ENCODE results near the gene CDO1. TPM values are rescaled to one million over a fixed set of nuclear protein-coding genes. Genes with fewer than 3 reads are reported as not detected.
"Not testable (repeated sequence)": the region's sequence is repeated elsewhere in the genome, so short reads cannot be mapped to it uniquely, and the experiment has no call there.

Gene CDO1
- total RNA-seq, 1 donor from 2014 or later = 13.1 TPM

DNA sequence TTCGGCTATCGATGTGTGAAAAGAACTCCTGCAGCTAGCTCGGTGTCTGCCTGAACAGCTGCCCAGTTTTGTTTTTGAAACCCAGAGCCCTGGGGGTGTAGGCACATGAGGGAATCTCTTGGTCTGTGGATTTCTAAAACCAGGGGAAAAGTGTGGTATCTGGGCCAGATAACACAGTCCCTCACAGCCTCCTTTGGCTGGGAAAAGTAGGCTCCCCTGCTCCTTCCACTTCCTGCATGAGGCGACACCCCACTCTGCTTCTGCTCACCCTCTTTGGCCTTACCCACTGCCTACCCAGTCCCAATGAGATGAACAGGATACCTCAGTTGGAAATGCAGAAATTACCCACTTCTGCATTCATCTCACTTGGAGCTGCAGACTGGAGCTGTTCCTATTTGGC lies 9.5 kb upstream of the CDO1 start:
- TF ChIP-seq, protein P1, sequence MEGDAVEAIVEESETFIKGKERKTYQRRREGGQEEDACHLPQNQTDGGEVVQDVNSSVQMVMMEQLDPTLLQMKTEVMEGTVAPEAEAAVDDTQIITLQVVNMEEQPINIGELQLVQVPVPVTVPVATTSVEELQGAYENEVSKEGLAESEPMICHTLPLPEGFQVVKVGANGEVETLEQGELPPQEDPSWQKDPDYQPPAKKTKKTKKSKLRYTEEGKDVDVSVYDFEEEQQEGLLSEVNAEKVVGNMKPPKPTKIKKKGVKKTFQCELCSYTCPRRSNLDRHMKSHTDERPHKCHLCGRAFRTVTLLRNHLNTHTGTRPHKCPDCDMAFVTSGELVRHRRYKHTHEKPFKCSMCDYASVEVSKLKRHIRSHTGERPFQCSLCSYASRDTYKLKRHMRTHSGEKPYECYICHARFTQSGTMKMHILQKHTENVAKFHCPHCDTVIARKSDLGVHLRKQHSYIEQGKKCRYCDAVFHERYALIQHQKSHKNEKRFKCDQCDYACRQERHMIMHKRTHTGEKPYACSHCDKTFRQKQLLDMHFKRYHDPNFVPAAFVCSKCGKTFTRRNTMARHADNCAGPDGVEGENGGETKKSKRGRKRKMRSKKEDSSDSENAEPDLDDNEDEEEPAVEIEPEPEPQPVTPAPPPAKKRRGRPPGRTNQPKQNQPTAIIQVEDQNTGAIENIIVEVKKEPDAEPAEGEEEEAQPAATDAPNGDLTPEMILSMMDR (IDR thresholded peaks at IDR 0.05; ENCODE audit: unreplicated experiment) = no peak
- H3K4me1 Mint-ChIP-seq = no peaks in the 10 kb centered on the region
- H3K4me3 Mint-ChIP-seq = no peak overlapping the region
- no peak for DNase-seq (ENCODE audit: low spot score in 2 of 2, unreplicated experiment in 2 of 2)
- peaks cover 20% of the 10 kb centered on the region for H3K36me3 Mint-ChIP-seq
- peaks cover 34% of the 10 kb centered on the region for H3K9me3 Mint-ChIP-seq
- no peaks in the 10 kb centered on the region for H3K27me3 Mint-ChIP-seq (ENCODE audit: low read depth)
- H3K27ac Mint-ChIP-seq = no peak overlapping the region

DNA sequence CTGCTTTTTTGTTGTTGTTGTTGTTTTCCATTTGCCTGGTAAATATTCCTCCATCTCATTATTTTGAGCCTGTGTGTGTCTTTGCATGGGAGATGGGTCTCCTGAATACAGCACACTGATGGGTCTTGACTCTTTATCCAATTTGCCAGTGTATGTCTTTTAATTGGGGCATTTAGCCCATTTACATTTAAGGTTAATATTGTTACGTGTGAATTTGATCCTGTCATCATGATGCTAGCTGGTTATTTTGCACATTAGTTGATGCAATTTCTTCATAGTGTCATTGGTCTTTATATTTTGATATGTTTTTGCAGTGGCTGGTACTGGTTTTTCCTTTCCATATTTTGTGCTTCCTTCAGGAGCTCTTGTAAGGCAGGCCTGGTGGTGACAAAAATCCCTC lies 8.5 kb upstream of the CDO1 start:
- Mint-ChIP-seq H3K9me3 (peaks cover 34% of the 10 kb centered on the region), H3K36me3 (peaks cover 20% of the 10 kb centered on the region)
- H3K4me3 Mint-ChIP-seq; H3K27me3 Mint-ChIP-seq (ENCODE audit: low read depth); H3K4me1 Mint-ChIP-seq; DNase-seq (ENCODE audit: low spot score in 2 of 2, unreplicated experiment in 2 of 2); H3K27ac Mint-ChIP-seq: not testable (repeated sequence)

DNA sequence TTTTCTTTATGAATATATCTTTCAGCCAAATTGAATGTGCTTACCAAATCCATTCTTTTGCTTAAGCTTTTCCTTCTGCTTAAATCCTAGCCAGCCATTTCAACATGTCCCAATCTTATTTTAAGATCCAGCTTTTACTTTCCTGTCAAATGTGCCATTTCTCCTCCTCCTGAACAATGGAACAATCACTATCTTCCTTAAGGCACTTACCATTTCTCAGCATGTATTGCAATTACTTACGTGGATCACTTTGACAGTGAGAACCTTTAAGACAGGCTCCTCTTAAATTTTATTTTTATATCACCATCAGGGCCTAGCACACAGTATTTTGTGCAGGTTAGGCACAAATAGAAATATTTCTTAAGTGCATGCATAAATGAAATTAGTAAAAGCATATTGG lies 4.4 kb upstream of the CDO1 start:
- TF ChIP-seq, protein P1 (IDR thresholded peaks at IDR 0.05; ENCODE audit: unreplicated experiment) = no peak
- no peaks in the 10 kb centered on the region for H3K36me3 Mint-ChIP-seq
- H3K9me3 Mint-ChIP-seq = peaks cover 21% of the 10 kb centered on the region
- no peak overlapping the region for H3K4me3 Mint-ChIP-seq
- DNase-seq (ENCODE audit: low spot score in 2 of 2, unreplicated experiment in 2 of 2) = no peak
- no peaks in the 10 kb centered on the region for H3K4me1 Mint-ChIP-seq
- no peak overlapping the region for H3K27ac Mint-ChIP-seq
- peaks cover 5% of the 10 kb centered on the region for H3K27me3 Mint-ChIP-seq (ENCODE audit: low read depth)

DNA sequence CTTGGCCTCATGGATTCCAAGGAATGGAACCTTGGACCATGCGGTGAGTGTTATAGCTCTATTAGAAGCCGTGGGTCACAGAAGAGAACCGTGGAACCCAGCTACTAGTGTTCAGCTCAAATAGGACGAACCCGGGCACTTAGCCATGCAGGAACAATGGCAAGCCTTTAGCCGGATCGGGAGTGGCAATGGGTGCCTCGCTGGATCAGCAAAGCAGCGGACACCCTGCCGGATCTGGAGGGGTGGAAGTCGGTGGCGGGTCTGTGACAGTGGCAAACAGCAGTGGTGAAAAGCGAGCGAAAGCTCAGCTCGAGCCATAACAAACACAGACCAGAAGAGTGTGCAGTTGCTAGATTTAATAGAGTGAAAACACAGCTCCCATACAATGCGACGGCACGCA lies 2.4 kb upstream of the CDO1 start:
- Mint-ChIP-seq H3K4me3 (no peak overlapping the region), H3K4me1 (peaks cover 16% of the 10 kb centered on the region), H3K36me3 (no peaks in the 10 kb centered on the region), H3K9me3 (peaks cover 7% of the 10 kb centered on the region), H3K27me3 (ENCODE audit: low read depth) (peaks cover 24% of the 10 kb centered on the region), H3K27ac (no peak overlapping the region)
- DNase-seq (ENCODE audit: low spot score in 2 of 2, unreplicated experiment in 2 of 2) = no peak
- TF ChIP-seq, protein P1 (IDR thresholded peaks at IDR 0.05; ENCODE audit: unreplicated experiment) = no peak

DNA sequence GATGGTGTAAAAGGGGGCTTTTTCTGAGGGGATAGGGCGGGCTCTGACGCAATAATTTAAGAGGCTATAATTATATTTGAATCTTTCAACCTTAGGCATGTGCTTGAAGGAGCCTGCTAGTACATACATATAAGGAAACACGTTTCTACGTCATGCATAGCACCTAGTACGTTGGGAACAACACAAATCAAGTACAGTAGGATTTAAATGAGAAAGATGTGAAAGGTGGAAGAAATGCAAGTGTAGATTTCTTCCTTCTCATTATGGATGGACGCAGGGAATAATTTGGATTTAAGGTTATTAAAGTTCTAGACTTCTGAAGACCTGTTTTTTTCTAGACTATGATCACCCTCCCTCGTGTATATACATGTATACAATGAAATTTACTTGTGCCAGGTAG lies 927 bp upstream of the CDO1 start:
- Mint-ChIP-seq H3K4me1 (peaks cover 24% of the 10 kb centered on the region), H3K27me3 (ENCODE audit: low read depth) (peaks cover 28% of the 10 kb centered on the region), H3K4me3 (peak overlapping the region; percentile 35), H3K9me3 (no peaks in the 10 kb centered on the region), H3K27ac (no peak overlapping the region), H3K36me3 (no peaks in the 10 kb centered on the region)
- TF ChIP-seq, protein P1 (IDR thresholded peaks at IDR 0.05; ENCODE audit: unreplicated experiment) = no peak
- no peak for DNase-seq (ENCODE audit: low spot score in 2 of 2, unreplicated experiment in 2 of 2)

DNA sequence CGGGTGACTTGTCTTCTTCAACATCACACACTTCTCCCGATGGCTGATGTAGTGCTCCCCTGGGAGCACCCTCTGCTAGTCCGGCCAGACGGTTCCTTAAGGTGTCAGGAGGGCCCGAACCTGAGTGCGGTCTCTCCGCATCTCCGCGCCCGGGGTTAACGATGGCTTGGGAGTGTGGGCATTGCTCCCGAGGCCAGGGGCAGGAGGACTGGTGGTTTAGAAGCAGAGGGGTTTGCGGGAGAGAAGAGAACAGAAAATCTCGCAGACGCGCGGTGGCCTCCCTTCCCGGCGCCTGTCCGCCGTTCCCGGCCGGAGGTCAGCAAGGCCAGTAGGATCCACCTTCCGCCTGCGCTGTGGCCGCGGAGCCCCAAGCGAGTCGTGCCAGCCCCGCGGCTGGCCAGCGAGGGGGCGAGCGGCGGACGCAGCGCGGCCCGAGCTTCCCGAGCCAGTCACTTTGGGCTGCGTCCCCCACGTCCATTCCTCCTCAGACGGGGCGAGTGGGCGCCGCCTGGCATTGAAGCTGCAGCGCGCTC lies 700 bp downstream of the CDO1 start:
- peak in 1 of 2 experiments; percentile 40 for DNase-seq (ENCODE audit: low spot score in 2 of 2, unreplicated experiment in 2 of 2)
- Mint-ChIP-seq H3K4me1 (peaks cover 29% of the 10 kb centered on the region), H3K36me3 (no peaks in the 10 kb centered on the region), H3K9me3 (no peaks in the 10 kb centered on the region), H3K4me3 (peak overlapping the region; percentile 93), H3K27me3 (ENCODE audit: low read depth) (peaks cover 28% of the 10 kb centered on the region), H3K27ac (peak overlapping the region; percentile 93)
- TF ChIP-seq, protein P1 (IDR thresholded peaks at IDR 0.05; ENCODE audit: unreplicated experiment) = no peak
